Effector memory CD4-positive, alpha-beta T cell (primary cell): ENCODE measurements around the gene GALR2.

ENCODE experiments used
- DNase-seq, 3 donors: peaks; one replicate each; pipeline ENCODE4 v3.0.0-alpha.2; 2020
- H3K27ac ChIP-seq: 2 replicates; pipeline ENCODE4 v1.7.0; 2013; ENCODE audit warnings: mild to moderate bottlenecking, low read length, moderate library complexity; ENCODE audit not compliant: insufficient read depth, poor library complexity, severe bottlenecking
- H3K27me3 ChIP-seq: replicated peaks from 2 replicates; pipeline ENCODE4 v1.7.0; 2013; ENCODE audit warnings: mild to moderate bottlenecking, low read length; ENCODE audit not compliant: insufficient read depth, control insufficient read depth, poor library complexity, severe bottlenecking
- H3K36me3 ChIP-seq: 2 replicates; pipeline ENCODE4 v1.7.0; 2013; ENCODE audit warnings: mild to moderate bottlenecking, low read length, moderate library complexity; ENCODE audit not compliant: control insufficient read depth, insufficient read depth
- H3K4me1 ChIP-seq: 2 replicates; pipeline ENCODE4 v1.7.0; 2013; ENCODE audit warnings: low read length, mild to moderate bottlenecking; ENCODE audit not compliant: control insufficient read depth, insufficient read depth, poor library complexity, severe bottlenecking
- H3K4me3 ChIP-seq: 2 replicates; pipeline ENCODE4 v1.7.0; 2013; ENCODE audit warnings: low read length, low read depth, mild to moderate bottlenecking; ENCODE audit not compliant: insufficient read depth, poor library complexity, severe bottlenecking
- H3K9me3 ChIP-seq: 2 replicates; pipeline ENCODE4 v1.7.0; 2013; ENCODE audit warnings: mild to moderate bottlenecking, low read length, moderate library complexity; ENCODE audit not compliant: control insufficient read depth

GALR2 gene

GRCh38 chr17:76086384-76086783, 11.8 kb downstream of the GALR2 start:
- Histone ChIP-seq H3K4me3 (no peak overlapping the region), H3K9me3 (no peaks in the 10 kb centered on the region), H3K27ac (no peak overlapping the region), H3K4me1 (no peaks in the 10 kb centered on the region), H3K27me3 (no peaks in the 10 kb centered on the region), H3K36me3 (peaks cover 80% of the 10 kb centered on the region)
- DNase-seq, result no peak

GRCh38 chr17:76087531-76087930, 12.9 kb downstream of the GALR2 start:
- DNase-seq, result no peak
- Histone ChIP-seq H3K27ac (no peak overlapping the region), H3K36me3 (peaks cover 82% of the 10 kb centered on the region), H3K9me3 (no peaks in the 10 kb centered on the region), H3K27me3 (no peaks in the 10 kb centered on the region), H3K4me3 (no peak overlapping the region), H3K4me1 (no peaks in the 10 kb centered on the region)

- H3K27ac ChIP-seq, result no peak overlapping the region
- H3K27me3 ChIP-seq, result no peaks in the 10 kb centered on the region
- H3K4me3 ChIP-seq, result no peak overlapping the region
- peaks cover 82% of the 10 kb centered on the region for H3K36me3 ChIP-seq
- no peaks in the 10 kb centered on the region for H3K9me3 ChIP-seq
- DNase-seq, result no peak
- H3K4me1 ChIP-seq, result no peaks in the 10 kb centered on the region
Measured at GRCh38 chr17:76088041-76088867, 13.7 kb downstream of the GALR2 start.

GRCh38 chr17:76088868-76089576, 14.4 kb downstream of the GALR2 start:
- H3K36me3 ChIP-seq, result peaks cover 84% of the 10 kb centered on the region
- no peak overlapping the region for H3K4me3 ChIP-seq
- H3K27ac ChIP-seq, result no peak overlapping the region
- DNase-seq, result no peak
- no peaks in the 10 kb centered on the region for H3K9me3 ChIP-seq
- no peaks in the 10 kb centered on the region for H3K27me3 ChIP-seq
- no peaks in the 10 kb centered on the region for H3K4me1 ChIP-seq

GRCh38 chr17:76089680-76090516, 15.3 kb downstream of the GALR2 start:
- Histone ChIP-seq H3K9me3 (no peaks in the 10 kb centered on the region), H3K36me3 (peaks cover 79% of the 10 kb centered on the region), H3K4me3 (no peak overlapping the region), H3K4me1 (no peaks in the 10 kb centered on the region), H3K27ac (no peak overlapping the region), H3K27me3 (no peaks in the 10 kb centered on the region)
- DNase-seq, result no peak

GRCh38 chr17:76090517-76091129, 16.0 kb downstream of the GALR2 start:
- Histone ChIP-seq H3K9me3 (no peaks in the 10 kb centered on the region), H3K36me3 (peaks cover 74% of the 10 kb centered on the region), H3K27ac (no peak overlapping the region), H3K27me3 (no peaks in the 10 kb centered on the region), H3K4me1 (no peaks in the 10 kb centered on the region), H3K4me3 (no peak overlapping the region)
- DNase-seq, result no peak

- H3K36me3 ChIP-seq, result peaks cover 71% of the 10 kb centered on the region
- H3K9me3 ChIP-seq, result no peaks in the 10 kb centered on the region
- H3K4me1 ChIP-seq, result no peaks in the 10 kb centered on the region
- no peak overlapping the region for H3K27ac ChIP-seq
- H3K4me3 ChIP-seq, result no peak overlapping the region
- no peak for DNase-seq
- H3K27me3 ChIP-seq, result no peaks in the 10 kb centered on the region
Measured at GRCh38 chr17:76091526-76092286, 17.1 kb downstream of the GALR2 start.

GRCh38 chr17:76092526-76093413, 18.2 kb downstream of the GALR2 start:
- no peaks in the 10 kb centered on the region for H3K27me3 ChIP-seq
- H3K36me3 ChIP-seq, result peaks cover 71% of the 10 kb centered on the region
- no peak overlapping the region for H3K4me3 ChIP-seq
- H3K27ac ChIP-seq, result no peak overlapping the region
- no peaks in the 10 kb centered on the region for H3K4me1 ChIP-seq
- H3K9me3 ChIP-seq, result no peaks in the 10 kb centered on the region
- DNase-seq, result no peak
